Measurements from ENCODE around the gene ESR2.
"Not testable (repeated sequence)": the region's sequence is repeated elsewhere in the genome, so short reads cannot be mapped to it uniquely, and the experiment has no call there.

Gene ESR2

DNA sequence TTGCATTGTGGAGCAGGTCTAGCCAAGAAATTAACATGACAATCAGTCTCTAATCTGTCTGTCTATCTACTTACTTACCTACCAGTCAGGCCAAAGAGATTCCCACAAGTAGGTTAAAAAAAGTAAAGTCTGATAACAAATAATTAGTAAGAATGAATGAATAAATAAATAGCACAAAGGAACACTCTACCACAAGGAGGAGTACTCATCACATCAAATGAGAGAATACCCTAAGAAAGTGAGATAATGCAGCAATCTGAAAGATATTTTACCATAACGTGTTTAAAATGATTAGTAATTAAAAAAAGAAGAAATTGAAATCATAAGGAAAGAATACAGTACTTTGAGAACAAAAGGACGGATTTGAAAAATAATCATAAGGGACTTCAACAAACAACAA, 254.1 kb downstream of the ESR2 start:
- no peak for DNase-seq (ENCODE audit: low read depth in 3 of 3)

DNA sequence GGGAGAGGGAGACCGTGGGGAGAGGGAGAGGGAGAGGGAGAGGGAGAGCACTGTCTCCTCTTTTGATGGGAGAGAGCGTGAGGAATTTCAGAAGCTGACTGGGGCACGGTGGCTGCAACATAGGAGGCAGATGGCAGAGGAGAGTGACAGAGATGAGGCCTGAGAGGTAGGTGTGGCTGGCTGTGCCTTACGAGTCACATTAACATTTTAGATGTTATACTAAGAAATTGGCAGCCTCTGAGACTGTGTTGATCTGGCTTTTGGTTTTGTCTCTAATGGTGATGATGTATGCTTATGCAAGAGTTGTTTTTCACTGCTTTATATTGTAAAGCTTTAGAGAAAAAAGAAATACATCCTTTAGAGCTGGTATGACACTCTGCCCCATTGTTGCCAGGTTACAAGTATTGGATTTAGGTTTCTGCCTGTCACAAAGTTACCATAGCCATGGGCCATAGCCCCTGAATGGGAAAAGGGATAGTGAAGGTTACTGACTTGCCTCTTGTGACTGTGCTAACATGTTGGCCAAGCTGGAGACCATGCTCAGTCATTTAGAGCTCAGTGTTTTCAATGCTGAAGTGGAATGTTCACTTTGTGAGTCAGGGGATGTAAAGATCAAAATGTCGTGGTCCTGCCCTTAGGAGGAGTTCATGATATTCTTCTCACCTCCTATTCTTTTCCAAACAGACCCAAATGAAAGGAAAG, 255.2 kb downstream of the ESR2 start:
- DNase-seq (ENCODE audit: low read depth in 3 of 3): no peak

DNA sequence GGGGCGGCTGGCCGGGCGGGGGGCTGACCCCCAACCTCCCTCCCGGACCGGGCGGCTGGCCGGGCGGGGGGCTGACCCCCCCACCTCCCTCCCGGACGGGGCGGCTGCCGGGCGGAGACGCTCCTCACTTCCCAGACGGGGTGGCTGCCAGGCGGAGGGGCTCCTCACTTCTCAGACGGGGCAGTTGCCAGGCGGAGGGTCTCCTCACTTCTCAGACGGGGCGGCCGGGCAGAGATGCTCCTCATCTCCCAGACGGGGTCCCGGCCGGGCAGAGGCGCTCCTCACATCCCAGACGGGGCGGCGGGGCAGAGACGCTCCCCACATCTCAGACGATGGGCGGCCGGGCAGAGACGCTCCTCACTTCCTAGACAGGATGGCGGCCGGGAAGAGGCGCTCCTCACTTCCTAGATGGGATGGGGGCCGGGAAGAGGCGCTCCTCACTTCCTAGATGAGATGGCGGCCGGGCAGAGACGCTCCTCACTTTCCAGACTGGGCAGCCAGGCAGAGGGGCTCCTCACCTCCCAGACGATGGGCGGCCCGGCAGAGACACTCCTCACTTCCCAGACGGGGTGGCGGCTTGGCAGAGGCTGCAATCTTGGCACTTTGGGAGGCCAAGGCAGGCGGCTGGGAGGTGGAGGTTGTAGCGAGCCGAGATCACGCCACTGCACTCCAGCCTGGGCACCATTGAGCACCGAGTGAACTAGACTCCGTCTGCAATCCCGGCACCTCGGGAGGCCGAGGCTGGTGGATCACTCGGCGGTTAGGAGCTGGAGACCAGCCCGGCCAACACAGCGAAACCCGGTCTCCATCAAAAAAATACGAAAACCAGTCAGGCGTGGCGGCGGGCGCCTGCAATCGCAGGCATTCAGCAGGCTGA, 256.1 kb downstream of the ESR2 start:
- not testable (repeated sequence) for DNase-seq (ENCODE audit: low read depth in 3 of 3)

DNA sequence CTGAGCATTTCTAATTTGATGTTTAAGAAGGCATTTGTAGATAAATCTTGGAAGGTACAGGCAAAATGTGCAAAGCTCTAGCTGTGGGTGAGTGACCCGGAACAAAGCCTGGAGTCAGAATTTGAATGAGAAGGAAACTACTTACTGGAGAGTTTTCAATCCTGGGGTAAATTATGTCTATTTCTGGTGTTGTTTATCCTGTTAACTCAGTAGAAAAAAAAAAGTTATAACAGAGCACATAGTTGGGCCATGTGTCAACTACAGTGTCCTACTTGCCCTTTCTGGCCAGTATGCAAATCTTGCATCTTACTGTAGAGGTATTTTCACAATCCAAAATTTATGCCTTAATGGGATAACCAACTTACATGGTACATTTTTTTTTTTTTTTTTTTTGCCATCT, 259.0 kb downstream of the ESR2 start:
- DNase-seq (ENCODE audit: low read depth in 3 of 3): no peak
